SK-N-MC (cell line): ENCODE data around the gene DAAM2.

Experiments
- DNase-seq: peaks from one replicate; pipeline ENCODE4 v3.0.0-alpha.2; 2011; ENCODE audit warnings: low read depth, low spot score
- H3K27ac ChIP-seq: fragments of 200-600 bp; sonication (generic); 2 replicates; pipeline ENCODE4 v1.5.1; 2016; ENCODE audit warnings: mixed run types
- H3K36me3 ChIP-seq: fragments of 200-600 bp; sonication (generic); 2 replicates; pipeline ENCODE4 v1.6.1; 2017; ENCODE audit warnings: antibody characterized with exemption, low read length, mixed read lengths; ENCODE audit not compliant: insufficient read depth
- H3K4me3 ChIP-seq: fragments of 200-600 bp; sonication (generic); 2 replicates; pipeline ENCODE4 v1.5.1; 2016
- H3K9ac ChIP-seq: fragments of 200-600 bp; sonication (generic); 2 replicates; pipeline ENCODE4 v1.8.0; 2017; ENCODE audit warnings: mixed run types, mixed read lengths; ENCODE audit not compliant: insufficient read length
- H3K9me3 ChIP-seq: fragments of 200-600 bp; sonication (generic); 2 replicates; pipeline ENCODE4 v1.6.1; 2017; ENCODE audit warnings: low read depth, mild to moderate bottlenecking, antibody characterized with exemption, low read length, moderate library complexity, mixed read lengths
- EZH2 ChIP-seq: fragments of 200-600 bp; sonication (generic); IDR thresholded peaks from one replicate; pipeline ENCODE4 v1.6.1; 2017; ENCODE audit warnings: antibody characterized with exemption
- FOXP2 ChIP-seq: optimal IDR thresholded peaks from 2 replicates; pipeline ENCODE3; 2011; ENCODE audit warnings: mild to moderate bottlenecking, moderate library complexity; ENCODE audit not compliant: insufficient read depth; ENCODE audit errors: extremely low read length, control extremely low read depth
- POLR2AphosphoS5 ChIP-seq: IDR thresholded peaks from 2 replicates; pipeline ENCODE4 v1.6.1; 2012; ENCODE audit warnings: mild to moderate bottlenecking, low read depth, low read length, borderline replicate concordance

DAAM2 gene

GRCh38 chr6:39760226-39760952 lies 31.8 kb upstream of the DAAM2 start:
- no peak for DNase-seq
- H3K36me3 ChIP-seq: no peaks in the 10 kb centered on the region
- H3K27ac ChIP-seq: no peak overlapping the region
- H3K4me3 ChIP-seq: no peak overlapping the region
- no peak overlapping the region for H3K9ac ChIP-seq
- no peak for TF ChIP-seq EZH2
- no peak for TF ChIP-seq POLR2AphosphoS5
- TF ChIP-seq FOXP2: no peak
- H3K9me3 ChIP-seq: no peaks in the 10 kb centered on the region

- TF ChIP-seq EZH2 (no peak), POLR2AphosphoS5 (no peak), FOXP2 (no peak)
- no peak overlapping the region for H3K27ac ChIP-seq
- H3K9ac ChIP-seq: no peak overlapping the region
- H3K9me3 ChIP-seq: no peaks in the 10 kb centered on the region
- no peak overlapping the region for H3K4me3 ChIP-seq
- DNase-seq: no peak
- no peaks in the 10 kb centered on the region for H3K36me3 ChIP-seq
These were observed 26.6 kb upstream of the DAAM2 start for GRCh38 chr6:39765508-39766065.

GRCh38 chr6:39769012-39769411 lies 23.2 kb upstream of the DAAM2 start:
- no peak for DNase-seq
- H3K36me3 ChIP-seq: no peaks in the 10 kb centered on the region
- H3K27ac ChIP-seq: no peak overlapping the region
- TF ChIP-seq POLR2AphosphoS5 (no peak), EZH2 (no peak), FOXP2 (no peak)
- no peaks in the 10 kb centered on the region for H3K9me3 ChIP-seq
- H3K9ac ChIP-seq: no peak overlapping the region
- no peak overlapping the region for H3K4me3 ChIP-seq

GRCh38 chr6:39770446-39770845 lies 21.7 kb upstream of the DAAM2 start:
- TF ChIP-seq POLR2AphosphoS5 (no peak), FOXP2 (no peak), EZH2 (no peak)
- Histone ChIP-seq H3K36me3 (no peaks in the 10 kb centered on the region), H3K27ac (no peak overlapping the region), H3K9ac (no peak overlapping the region), H3K9me3 (no peaks in the 10 kb centered on the region), H3K4me3 (no peak overlapping the region)
- DNase-seq: no peak

DNA sequence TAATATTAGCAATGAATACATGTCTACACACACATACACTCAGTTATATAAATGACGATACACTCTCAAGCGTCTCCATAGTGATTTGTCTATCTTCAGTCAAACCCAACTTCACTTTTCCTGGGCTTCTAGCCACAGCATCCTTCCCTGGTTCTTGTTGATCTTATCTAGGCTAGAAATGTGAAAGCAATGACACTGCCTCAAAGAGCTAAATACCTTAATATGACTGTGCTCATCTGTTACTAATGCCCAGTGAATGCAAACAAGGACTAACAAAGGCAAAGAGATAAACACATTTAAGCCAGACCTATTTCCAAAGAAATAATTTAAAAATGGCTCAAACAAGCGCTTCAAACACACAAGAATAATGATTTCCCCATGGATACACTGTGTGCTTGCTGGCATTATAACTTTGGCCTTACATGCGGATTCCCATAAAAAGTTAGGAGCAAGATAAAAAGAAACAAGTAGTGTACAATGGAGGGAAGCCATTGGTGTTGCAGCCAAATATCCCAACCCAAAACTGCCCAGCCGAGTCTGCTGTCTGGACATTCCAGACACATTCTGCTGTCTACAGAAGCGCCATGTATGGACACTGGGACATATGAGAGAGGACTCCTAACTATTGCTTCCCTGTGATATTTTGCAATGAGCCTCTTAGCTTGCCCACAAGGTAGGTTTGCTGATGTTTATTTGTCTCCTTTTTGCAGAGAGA lies 19.5 kb upstream of the DAAM2 start:
- Histone ChIP-seq H3K27ac (no peak overlapping the region), H3K9ac (no peak overlapping the region), H3K4me3 (no peak overlapping the region), H3K36me3 (no peaks in the 10 kb centered on the region), H3K9me3 (no peaks in the 10 kb centered on the region)
- DNase-seq: no peak
- TF ChIP-seq FOXP2: no peak
- no peak for TF ChIP-seq POLR2AphosphoS5
- TF ChIP-seq EZH2: no peak

GRCh38 chr6:39773782-39774181 lies 18.4 kb upstream of the DAAM2 start:
- Histone ChIP-seq H3K4me3 (no peak overlapping the region), H3K36me3 (no peaks in the 10 kb centered on the region), H3K9ac (no peak overlapping the region), H3K9me3 (no peaks in the 10 kb centered on the region), H3K27ac (no peak overlapping the region)
- no peak for DNase-seq
- no peak for TF ChIP-seq POLR2AphosphoS5

- DNase-seq: no peak
- Histone ChIP-seq H3K4me3 (no peak overlapping the region), H3K9me3 (no peaks in the 10 kb centered on the region), H3K27ac (no peak overlapping the region), H3K9ac (no peak overlapping the region), H3K36me3 (no peaks in the 10 kb centered on the region)
- TF ChIP-seq POLR2AphosphoS5 (no peak), EZH2 (no peak), FOXP2 (no peak)
These were observed 15.6 kb upstream of the DAAM2 start for GRCh38 chr6:39776581-39776980.

DNA sequence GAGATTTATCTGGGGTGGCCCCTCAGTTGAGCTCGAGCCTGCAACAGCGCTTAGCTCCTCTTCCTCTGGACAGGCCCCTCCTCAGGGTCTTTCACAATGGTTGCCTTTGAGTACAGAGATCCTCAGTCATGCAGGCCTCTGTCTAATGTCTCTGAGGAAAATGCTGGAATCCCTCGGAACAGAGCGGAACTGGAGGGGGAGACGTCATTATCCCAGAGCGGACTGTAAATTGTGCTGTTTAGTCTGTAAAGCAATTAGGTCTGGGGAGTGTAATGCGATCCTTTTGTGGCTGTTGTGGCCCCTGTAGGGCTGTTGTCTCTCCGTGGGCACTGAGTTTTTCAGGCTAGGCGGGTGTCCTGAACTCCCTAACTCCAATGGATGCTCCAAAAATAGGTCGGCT lies 15.0 kb upstream of the DAAM2 start:
- TF ChIP-seq FOXP2: no peak
- no peak for TF ChIP-seq EZH2
- TF ChIP-seq POLR2AphosphoS5: no peak
- Histone ChIP-seq H3K9me3 (no peaks in the 10 kb centered on the region), H3K36me3 (no peaks in the 10 kb centered on the region), H3K9ac (no peak overlapping the region), H3K27ac (no peak overlapping the region), H3K4me3 (no peak overlapping the region)
- no peak for DNase-seq

- no peak overlapping the region for H3K9ac ChIP-seq
- H3K9me3 ChIP-seq: no peaks in the 10 kb centered on the region
- H3K27ac ChIP-seq: no peak overlapping the region
- H3K4me3 ChIP-seq: no peak overlapping the region
- no peaks in the 10 kb centered on the region for H3K36me3 ChIP-seq
- no peak for DNase-seq
- no peak for TF ChIP-seq FOXP2
- no peak for TF ChIP-seq EZH2
- TF ChIP-seq POLR2AphosphoS5: no peak
These were observed 14.5 kb upstream of the DAAM2 start for GRCh38 chr6:39777661-39778060.
